NB4 (cell line): ENCODE measurements around the gene RBKS.

ENCODE experiments used
- DNase-seq: peaks from one replicate; pipeline ENCODE4 v3.0.0; 2010; ENCODE audit warnings: low read depth
- H3K4me3 ChIP-seq: one replicate; pipeline ENCODE4 v1.5.1; 2011; ENCODE audit warnings: mild to moderate bottlenecking, low read depth, low read length, moderate library complexity
- MYC ChIP-seq: IDR thresholded peaks from 2 replicates; pipeline ENCODE4 v1.6.1; 2011; ENCODE audit warnings: low read depth, low read length
- POLR2A ChIP-seq: IDR thresholded peaks from 2 replicates; pipeline ENCODE4 v1.6.1; 2011; ENCODE audit warnings: mild to moderate bottlenecking; ENCODE audit not compliant: insufficient read length; ENCODE audit errors: extremely low read depth
- TF ChIP-seq, protein P1 (sequence below): IDR thresholded peaks from one replicate; pipeline ENCODE4 v1.5.1; 2012; ENCODE audit warnings: low read depth, low read length
- TF ChIP-seq, protein P2 (sequence below): IDR thresholded peaks from 2 replicates; pipeline ENCODE4 v1.6.1; 2011; ENCODE audit warnings: low read depth, low read length

RBKS gene

DNA sequence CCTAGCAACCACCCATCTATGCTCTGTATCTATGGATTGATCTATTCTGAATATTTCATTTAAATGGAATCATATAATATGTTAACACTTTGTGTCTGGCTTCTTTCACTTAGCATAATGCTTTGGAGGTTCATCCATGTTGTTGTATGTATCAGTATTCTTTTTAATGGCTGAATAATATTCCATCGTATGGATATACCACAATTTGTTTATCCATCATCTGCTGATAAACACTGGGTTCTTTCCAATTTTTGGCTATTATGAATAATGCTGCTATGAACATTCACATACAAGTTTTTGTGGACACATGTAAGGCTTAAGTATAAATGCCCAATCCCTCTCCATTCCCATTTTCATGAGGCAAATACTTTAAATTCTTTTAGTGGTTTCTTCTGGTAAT, 65.8 kb downstream of the RBKS start:
- no peak overlapping the region for H3K4me3 ChIP-seq
- TF ChIP-seq, protein P1, sequence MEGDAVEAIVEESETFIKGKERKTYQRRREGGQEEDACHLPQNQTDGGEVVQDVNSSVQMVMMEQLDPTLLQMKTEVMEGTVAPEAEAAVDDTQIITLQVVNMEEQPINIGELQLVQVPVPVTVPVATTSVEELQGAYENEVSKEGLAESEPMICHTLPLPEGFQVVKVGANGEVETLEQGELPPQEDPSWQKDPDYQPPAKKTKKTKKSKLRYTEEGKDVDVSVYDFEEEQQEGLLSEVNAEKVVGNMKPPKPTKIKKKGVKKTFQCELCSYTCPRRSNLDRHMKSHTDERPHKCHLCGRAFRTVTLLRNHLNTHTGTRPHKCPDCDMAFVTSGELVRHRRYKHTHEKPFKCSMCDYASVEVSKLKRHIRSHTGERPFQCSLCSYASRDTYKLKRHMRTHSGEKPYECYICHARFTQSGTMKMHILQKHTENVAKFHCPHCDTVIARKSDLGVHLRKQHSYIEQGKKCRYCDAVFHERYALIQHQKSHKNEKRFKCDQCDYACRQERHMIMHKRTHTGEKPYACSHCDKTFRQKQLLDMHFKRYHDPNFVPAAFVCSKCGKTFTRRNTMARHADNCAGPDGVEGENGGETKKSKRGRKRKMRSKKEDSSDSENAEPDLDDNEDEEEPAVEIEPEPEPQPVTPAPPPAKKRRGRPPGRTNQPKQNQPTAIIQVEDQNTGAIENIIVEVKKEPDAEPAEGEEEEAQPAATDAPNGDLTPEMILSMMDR, result no peak
- TF ChIP-seq MYC, result no peak
- TF ChIP-seq POLR2A, result no peak
- TF ChIP-seq, protein P2, sequence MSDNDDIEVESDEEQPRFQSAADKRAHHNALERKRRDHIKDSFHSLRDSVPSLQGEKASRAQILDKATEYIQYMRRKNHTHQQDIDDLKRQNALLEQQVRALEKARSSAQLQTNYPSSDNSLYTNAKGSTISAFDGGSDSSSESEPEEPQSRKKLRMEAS, result no peak
- no peak for DNase-seq

DNA sequence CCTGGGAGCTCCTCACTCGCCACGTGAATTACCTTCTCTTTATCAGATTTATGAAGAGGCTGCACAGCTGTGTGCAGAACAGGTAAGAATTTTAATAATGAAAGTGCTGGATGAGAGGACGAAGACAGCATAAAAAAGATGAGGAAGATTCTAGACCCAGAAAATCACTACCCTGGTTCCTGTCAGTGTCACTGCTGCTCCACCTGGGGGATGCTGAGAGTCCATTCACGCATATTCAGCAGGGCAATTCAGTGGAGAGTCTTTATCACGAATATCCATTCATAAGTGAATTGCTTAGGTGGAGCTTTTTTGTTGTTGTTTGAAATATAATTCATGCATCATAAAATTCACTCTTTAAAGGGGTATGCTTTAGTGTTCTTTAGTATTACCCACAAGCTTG, 66.6 kb downstream of the RBKS start:
- H3K4me3 ChIP-seq, result no peak overlapping the region
- TF ChIP-seq, protein P2, result no peak
- TF ChIP-seq, protein P1, result no peak
- TF ChIP-seq POLR2A (no peak), MYC (no peak)
- DNase-seq, result no peak

DNA sequence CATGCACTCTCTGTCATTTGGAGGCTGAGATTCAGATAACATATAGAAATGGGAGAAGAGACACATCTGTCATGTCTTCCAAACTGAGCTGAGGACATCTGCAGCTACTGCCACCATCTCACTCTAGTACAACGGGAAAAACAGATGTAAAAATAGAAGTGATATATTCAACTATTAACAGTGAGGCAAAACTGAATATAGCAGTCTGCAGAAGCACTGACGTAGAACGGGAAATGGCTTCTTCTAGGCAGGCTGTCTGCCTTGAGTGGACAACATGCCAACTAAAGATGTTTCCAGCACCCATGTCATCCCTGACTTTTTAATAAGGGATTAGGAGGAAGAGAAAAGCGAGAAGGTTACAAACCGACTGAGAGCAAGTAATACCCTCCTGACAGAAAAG, 67.1 kb downstream of the RBKS start:
- no peak overlapping the region for H3K4me3 ChIP-seq
- TF ChIP-seq, protein P1, result no peak
- no peak for TF ChIP-seq MYC
- TF ChIP-seq, protein P2, result no peak
- TF ChIP-seq POLR2A, result no peak
- DNase-seq, result no peak

DNA sequence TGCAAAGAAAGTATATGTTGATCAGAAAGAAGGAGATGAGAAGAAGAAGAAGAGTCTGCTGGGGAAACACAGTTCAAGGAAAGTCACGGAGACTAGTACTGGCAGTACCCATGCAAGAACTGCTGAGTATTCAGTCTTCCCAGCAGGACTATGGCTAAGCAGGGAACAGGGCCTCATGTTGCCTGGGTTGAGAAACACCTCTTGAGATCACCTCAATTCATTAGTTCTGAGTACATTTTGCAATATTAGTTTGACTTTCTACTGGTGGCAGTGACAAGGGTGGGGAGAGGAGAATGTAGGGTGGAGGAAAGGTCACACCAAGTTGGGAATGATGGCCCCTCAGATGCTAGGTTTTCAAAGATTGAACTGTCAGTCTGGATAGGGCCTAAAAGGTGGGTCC, 68.1 kb downstream of the RBKS start:
- TF ChIP-seq POLR2A, result no peak
- no peak for DNase-seq
- H3K4me3 ChIP-seq, result no peak overlapping the region

DNA sequence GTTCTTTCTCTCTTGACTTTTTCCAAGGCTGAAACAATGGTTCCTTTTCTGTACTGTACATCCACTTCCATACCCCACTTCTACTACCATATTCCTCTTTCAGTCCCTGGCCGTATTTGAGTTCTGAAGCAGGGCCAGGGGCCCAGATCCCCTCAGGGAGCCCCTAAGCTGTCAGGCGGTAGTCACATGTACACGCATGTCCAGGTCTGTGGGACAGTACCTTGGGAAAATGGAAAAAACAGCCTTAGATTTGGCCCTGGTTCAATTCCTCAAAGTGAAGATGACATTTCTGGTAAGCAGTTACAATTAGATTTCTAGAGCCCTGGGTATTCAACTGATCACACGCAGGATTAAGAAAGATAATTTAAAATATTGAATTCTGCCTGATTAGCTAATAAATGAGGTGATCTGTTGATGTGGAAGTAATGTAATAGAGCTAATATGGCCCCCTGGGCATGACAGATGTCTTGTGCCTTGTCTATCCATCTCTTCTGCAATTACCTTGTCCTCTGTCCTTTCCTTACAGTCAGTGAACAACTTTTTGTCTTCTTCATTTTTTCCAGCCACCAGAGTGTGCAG, 74.2 kb downstream of the RBKS start:
- no peak overlapping the region for H3K4me3 ChIP-seq
- TF ChIP-seq, protein P1, result no peak
- TF ChIP-seq, protein P2, result no peak

DNA sequence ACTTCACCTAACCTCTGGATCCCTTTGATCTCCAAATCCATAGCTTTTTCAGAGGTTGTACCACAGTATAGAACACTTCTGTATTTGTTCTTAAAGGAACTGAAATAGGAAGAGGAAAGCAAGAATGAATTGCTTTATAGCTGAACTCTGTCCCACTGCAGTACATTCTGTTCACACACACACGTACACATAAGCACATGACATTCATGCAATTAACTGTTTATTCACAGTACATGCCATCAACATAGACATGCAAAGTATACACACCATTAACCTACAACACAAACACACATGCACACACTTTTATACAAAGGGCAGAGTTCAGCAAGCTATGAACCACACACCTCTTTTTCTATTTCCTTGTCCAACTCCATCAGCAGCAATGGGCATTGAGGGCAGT, 75.4 kb downstream of the RBKS start:
- no peak overlapping the region for H3K4me3 ChIP-seq
- DNase-seq, result no peak
- TF ChIP-seq, protein P2, result no peak
- TF ChIP-seq MYC (no peak), POLR2A (no peak)
- TF ChIP-seq, protein P1, result no peak

More for the DNA sequence above, 74.2 kb downstream of the RBKS start:
- DNase-seq, result no peak
